ENCODE data around the gene MAGEB6B. TPM values are rescaled to one million over a fixed set of nuclear protein-coding genes. Genes with fewer than 3 reads are reported as not detected.

Gene MAGEB6B
- total RNA-seq, 2 experiments from 2014 or later, result not detected

Other genes with a start within 250 kb of the MAGEB6B start
- gene MAGEB18, start 22.3 kb upstream of the MAGEB6B start, total RNA-seq, result not detected
- gene MAGEB6, start 31.8 kb downstream of the MAGEB6B start, total RNA-seq, result not detected
- gene MAGEB5, start 55.6 kb downstream of the MAGEB6B start, total RNA-seq, result not detected

Measured in CD4-positive, alpha-beta T cell (primary cell).